ENCODE results near the gene TAL2.

Gene TAL2

DNA sequence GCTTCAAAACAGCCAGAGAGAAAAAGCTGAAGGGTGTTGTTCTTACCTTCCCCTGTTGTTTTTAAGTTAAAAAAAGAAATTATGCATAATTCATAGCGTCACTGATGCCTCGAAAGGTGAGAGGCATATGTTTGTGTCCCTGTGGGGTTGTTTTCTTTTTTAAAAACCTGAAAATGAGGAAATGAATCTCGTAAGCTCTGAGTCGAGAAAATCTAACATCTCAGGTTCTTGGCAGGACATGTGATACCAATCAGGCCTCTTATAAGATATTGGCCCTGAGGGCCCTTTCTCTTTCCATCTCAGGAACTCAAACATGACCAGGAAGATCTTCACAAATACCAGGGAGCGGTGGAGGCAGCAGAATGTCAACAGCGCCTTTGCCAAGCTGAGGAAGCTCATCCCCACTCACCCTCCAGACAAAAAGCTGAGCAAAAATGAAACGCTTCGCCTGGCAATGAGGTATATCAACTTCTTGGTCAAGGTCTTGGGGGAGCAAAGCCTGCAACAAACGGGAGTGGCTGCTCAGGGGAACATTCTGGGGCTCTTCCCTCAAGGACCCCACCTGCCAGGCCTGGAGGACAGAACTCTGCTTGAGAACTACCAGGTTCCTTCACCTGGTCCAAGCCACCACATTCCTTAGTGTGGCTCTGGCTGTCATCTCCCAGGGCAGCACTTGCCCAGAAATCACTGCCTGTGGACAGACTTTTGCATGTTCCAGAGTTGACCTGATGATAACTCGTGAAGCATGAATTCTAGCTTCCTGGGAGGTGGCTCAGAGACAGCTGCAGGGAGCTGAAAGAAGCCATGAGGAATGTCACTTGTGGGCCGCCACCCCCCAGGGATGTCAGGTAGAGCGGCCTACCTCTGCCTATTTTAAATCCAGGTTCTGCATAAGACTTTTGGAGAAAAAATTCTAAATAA, at the start of gene TAL2:
TSS of gene TAL2 (plus strand) at position 274 of the 921 bp plus-strand sequence. CDS start at position 314, 40 bp downstream.
- Mint-ChIP-seq H3K9me3 (no peaks in the 10 kb centered on the region), H3K36me3 (no peaks in the 10 kb centered on the region), H3K27me3 (peaks cover 14% of the 10 kb centered on the region), H3K4me3 (no peak within 1 kb of the TSS), H3K27ac (no peak within 1 kb of the TSS), H3K4me1 (no peaks in the 10 kb centered on the region)

DNA sequence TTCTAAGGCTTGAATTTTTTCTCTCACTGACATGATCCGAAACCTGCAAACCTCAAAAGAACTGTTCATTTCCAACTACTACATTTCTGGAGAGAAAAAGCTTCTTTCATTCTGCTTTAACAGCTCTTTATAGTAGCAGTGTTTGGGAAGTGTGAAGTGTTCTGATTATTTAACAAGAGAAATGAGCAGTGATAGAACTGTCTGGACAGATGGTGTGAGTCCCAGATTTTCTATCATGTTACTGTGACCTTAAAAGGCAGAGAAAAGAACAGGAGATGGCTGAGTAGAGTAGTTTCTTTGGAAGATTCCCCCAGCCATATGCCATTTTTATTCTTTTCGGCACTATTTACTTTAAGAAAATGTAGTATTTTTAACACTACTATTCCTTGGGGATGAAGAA, 41.3 kb upstream of the TAL2 start:
- Mint-ChIP-seq H3K27me3 (no peaks in the 10 kb centered on the region), H3K36me3 (peaks cover 15% of the 10 kb centered on the region), H3K4me1 (no peaks in the 10 kb centered on the region), H3K27ac (no peak overlapping the region), H3K4me3 (no peak overlapping the region), H3K9me3 (no peaks in the 10 kb centered on the region)

DNA sequence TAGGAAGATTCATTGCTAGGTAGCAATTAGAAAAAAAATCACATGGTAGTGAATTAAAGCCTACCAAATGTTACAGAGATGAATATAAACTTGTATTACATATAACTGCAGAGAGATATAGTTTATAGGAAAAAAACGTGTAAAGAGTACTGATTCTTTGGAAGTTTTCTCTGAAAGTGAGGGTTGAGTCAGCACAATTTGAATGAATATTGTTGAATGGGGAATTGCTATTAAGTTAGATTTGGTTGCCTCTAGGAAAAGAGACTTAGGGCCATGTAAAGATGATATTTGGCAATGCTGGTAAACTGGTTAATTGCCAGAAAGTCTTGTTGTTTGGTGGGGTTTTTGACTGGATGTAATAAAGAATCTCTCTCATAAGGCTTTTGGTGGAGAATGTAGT, 37.2 kb upstream of the TAL2 start:
- peaks cover 32% of the 10 kb centered on the region for H3K36me3 Mint-ChIP-seq
- H3K4me1 Mint-ChIP-seq = no peaks in the 10 kb centered on the region
- H3K4me3 Mint-ChIP-seq = no peak overlapping the region
- H3K27ac Mint-ChIP-seq = no peak overlapping the region
- H3K9me3 Mint-ChIP-seq = no peaks in the 10 kb centered on the region
- H3K27me3 Mint-ChIP-seq = no peaks in the 10 kb centered on the region

DNA sequence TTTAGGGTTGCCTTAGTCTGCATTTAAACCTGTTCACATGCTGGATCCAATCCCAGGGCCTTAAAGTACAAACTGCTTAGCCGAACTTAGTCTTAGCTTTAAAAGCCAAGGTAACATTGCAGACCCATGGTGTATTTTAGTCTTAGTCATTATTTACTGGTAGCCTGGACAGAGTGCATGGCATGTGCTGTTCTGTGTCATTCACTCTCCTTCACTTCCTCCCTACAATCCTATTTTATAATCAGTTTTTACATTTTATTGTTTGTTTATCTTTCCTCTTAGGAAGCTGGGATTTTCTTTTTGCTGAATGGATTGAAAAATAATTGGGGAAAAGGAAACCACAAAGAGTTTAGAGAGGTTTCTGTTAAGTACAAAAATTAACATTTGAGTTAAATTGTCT, 29.4 kb upstream of the TAL2 start:
- no peak overlapping the region for H3K4me3 Mint-ChIP-seq
- peaks cover 21% of the 10 kb centered on the region for H3K36me3 Mint-ChIP-seq
- no peaks in the 10 kb centered on the region for H3K4me1 Mint-ChIP-seq
- no peaks in the 10 kb centered on the region for H3K9me3 Mint-ChIP-seq
- H3K27me3 Mint-ChIP-seq = no peaks in the 10 kb centered on the region
- no peak overlapping the region for H3K27ac Mint-ChIP-seq

GRCh38 chr9:105633411-105633810, 28.8 kb upstream of the TAL2 start:
- no peak overlapping the region for H3K27ac Mint-ChIP-seq
- H3K27me3 Mint-ChIP-seq = no peaks in the 10 kb centered on the region
- peaks cover 19% of the 10 kb centered on the region for H3K36me3 Mint-ChIP-seq
- no peak overlapping the region for H3K4me3 Mint-ChIP-seq
- no peaks in the 10 kb centered on the region for H3K4me1 Mint-ChIP-seq
- H3K9me3 Mint-ChIP-seq = no peaks in the 10 kb centered on the region

DNA sequence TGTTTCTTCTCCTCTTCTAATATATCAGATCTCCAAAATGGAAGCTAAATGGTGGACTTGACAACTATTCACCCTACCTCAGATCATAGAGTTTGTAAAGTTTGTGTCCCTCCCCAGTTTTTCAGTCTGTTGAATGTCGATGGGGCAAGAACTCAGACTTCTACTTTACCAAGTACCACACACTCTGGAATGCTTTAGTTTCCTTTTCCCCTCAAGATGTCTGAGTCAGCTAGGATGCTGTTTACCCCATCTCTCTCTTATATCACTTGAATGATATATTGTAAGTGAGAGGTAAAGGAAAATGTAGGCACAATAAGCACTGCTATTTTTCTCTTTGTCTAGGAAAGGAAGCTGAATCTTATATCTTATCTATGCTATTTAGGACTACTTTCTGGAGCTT, 25.9 kb upstream of the TAL2 start:
- H3K27me3 Mint-ChIP-seq = no peaks in the 10 kb centered on the region
- H3K4me3 Mint-ChIP-seq = no peak overlapping the region
- no peaks in the 10 kb centered on the region for H3K4me1 Mint-ChIP-seq
- H3K9me3 Mint-ChIP-seq = no peaks in the 10 kb centered on the region
- H3K36me3 Mint-ChIP-seq = peaks cover 17% of the 10 kb centered on the region
- H3K27ac Mint-ChIP-seq = no peak overlapping the region

DNA sequence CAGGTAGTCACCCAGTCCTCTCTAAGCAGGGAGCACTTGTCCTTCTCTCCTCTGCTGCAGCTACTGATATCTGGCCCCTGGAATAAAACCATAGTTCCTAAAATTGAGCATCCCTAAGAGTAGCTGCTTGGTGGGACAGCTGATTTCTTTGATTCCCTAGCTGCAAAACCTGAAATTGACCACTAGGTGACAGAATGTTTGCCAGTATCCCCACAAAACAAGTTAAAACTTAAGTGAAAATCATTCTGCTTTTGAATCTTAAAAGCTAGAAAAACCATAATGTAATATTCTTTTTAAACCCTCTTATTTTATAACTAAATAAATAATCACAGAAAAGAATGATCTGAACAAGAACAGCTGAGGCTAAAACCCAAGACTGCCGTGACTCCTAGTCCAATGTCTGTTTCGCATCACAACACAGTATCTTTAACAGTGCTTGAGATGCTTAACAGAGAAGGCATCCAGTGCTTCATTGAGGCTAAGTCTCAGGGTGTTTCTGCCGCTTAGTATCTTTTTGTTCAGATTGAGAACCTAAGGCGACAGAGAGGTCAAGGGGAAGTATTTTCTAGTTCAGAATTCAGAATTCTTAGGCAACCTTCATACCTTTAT, 24.4 kb upstream of the TAL2 start:
- Mint-ChIP-seq H3K4me3 (no peak overlapping the region), H3K27ac (no peak overlapping the region), H3K9me3 (no peaks in the 10 kb centered on the region), H3K36me3 (peaks cover 21% of the 10 kb centered on the region), H3K27me3 (no peaks in the 10 kb centered on the region), H3K4me1 (no peaks in the 10 kb centered on the region)

DNA sequence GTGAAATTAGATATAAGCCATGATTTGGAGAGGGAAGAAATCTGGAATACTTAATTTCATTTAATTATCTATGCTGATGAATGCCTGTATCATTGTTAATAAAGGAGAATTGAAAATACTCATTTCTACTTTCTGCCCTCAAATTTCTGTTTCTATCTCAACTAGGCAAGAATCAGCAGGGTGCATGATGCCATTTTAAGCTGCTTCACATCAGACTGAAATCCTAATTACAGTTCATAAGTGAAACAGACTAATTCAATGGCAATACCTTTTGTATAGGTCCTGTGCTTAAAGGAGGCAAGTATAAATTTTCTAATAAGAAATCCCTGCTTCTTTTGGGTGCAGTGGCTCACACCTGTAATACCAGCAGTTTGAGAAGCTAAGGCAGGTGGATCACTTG, 22.3 kb upstream of the TAL2 start:
- peaks cover 22% of the 10 kb centered on the region for H3K36me3 Mint-ChIP-seq
- H3K27me3 Mint-ChIP-seq = no peaks in the 10 kb centered on the region
- no peaks in the 10 kb centered on the region for H3K4me1 Mint-ChIP-seq
- no peaks in the 10 kb centered on the region for H3K9me3 Mint-ChIP-seq
- no peak overlapping the region for H3K27ac Mint-ChIP-seq
- no peak overlapping the region for H3K4me3 Mint-ChIP-seq

- H3K27ac Mint-ChIP-seq = no peak overlapping the region
- H3K27me3 Mint-ChIP-seq = no peaks in the 10 kb centered on the region
- no peaks in the 10 kb centered on the region for H3K4me1 Mint-ChIP-seq
- H3K9me3 Mint-ChIP-seq = no peaks in the 10 kb centered on the region
- H3K4me3 Mint-ChIP-seq = no peak overlapping the region
- H3K36me3 Mint-ChIP-seq = peaks cover 15% of the 10 kb centered on the region
Measured at GRCh38 chr9:105643795-105644194, 18.5 kb upstream of the TAL2 start.

DNA sequence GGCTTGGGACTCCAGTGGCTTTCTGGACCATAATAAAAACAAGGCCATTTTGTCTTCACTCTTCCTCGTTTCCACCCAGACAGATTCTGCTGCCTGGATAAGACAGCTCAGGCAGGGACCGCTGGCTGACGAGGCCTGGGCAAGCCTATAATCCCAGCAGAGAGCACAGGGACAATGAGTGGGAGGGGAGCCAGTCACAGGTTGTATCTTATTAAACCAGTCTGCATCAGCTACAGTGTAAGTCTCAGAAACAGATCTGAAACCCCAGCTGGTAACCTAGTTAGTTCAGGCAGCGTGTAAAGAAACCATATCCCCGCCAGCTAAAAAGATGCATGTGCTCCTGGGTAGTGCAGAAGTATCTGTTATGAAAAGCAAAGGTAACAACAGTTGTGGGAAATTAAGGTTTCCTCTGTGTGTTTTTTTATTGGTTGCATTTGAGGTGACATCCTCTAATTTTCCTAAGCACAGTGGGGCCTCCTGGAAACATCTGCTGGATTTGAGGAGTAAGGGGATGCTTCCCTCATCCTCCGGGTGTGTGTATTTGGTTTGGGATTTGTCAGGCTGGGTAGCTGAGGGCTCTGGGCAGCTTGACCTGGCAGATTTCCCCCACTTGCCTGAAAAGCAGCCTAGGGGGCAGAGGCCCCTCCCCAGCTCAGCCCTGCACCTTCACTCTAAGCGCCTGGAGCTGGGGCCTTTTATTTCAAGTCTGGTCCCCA, 15.2 kb upstream of the TAL2 start:
- no peaks in the 10 kb centered on the region for H3K4me1 Mint-ChIP-seq
- H3K27me3 Mint-ChIP-seq = no peaks in the 10 kb centered on the region
- peaks cover 3% of the 10 kb centered on the region for H3K36me3 Mint-ChIP-seq
- H3K9me3 Mint-ChIP-seq = no peaks in the 10 kb centered on the region
- H3K4me3 Mint-ChIP-seq = no peak overlapping the region
- no peak overlapping the region for H3K27ac Mint-ChIP-seq

DNA sequence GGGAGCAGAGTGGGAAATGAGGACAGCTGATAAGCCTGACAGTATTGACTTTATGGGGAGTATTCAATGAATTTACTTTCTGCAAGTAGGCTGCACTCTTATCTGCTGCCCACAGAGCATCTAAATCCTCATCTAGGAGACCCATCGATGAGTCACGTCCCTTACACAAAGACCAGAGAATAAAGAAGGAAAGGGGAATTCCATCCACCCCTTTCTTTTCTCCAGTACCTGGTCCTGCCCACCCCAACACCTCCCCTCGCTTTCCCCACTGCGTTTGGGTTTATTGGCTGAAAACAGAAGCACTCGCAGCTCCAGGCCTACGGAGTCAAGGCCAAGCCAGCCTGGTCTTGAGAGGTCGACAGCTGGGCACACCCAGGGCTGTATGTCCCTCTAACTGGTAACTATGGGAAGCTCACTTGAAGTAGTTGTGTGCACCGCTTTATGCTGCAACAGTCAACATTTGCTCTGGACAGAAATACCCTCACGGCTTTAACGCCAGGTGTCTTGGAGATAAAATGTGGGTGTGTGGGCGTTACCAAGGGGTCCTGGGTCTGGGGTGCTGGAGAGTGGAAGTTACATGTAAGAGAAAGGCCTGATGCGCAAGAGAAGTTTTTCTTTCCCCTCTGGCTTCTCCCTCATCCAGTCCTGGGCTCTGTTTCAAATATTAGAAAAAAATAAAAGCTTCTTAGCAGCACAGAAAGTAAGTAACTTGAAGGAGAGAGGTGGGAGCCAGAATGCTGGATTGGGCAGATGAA, 14.5 kb upstream of the TAL2 start:
- Mint-ChIP-seq H3K4me1 (no peaks in the 10 kb centered on the region), H3K27me3 (no peaks in the 10 kb centered on the region), H3K27ac (no peak overlapping the region), H3K4me3 (no peak overlapping the region), H3K36me3 (peaks cover 2% of the 10 kb centered on the region), H3K9me3 (no peaks in the 10 kb centered on the region)

DNA sequence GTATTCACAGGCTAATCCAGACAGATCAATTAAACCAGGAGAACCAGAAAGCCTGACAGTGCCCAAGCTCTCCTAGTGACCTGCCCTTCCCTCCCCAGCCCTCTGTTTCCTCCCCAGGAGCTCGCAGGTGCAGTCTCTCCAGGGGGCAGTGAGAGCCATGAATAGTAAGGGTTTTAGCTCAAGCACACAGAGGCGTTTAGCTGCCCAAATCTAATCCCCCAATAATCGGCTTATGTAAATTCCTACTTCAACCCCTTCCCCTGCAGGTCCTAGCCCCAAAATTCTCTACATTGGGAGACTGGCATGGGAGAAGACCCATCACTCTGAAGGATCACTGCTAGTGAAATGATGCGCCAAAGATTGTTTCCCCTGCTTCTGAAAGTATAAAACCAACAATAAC, 10.5 kb upstream of the TAL2 start:
- Mint-ChIP-seq H3K27ac (no peak overlapping the region), H3K4me3 (no peak overlapping the region), H3K36me3 (no peaks in the 10 kb centered on the region), H3K4me1 (peaks cover 11% of the 10 kb centered on the region), H3K9me3 (no peaks in the 10 kb centered on the region), H3K27me3 (peaks cover 11% of the 10 kb centered on the region)

- H3K27ac Mint-ChIP-seq = no peak overlapping the region
- no peaks in the 10 kb centered on the region for H3K9me3 Mint-ChIP-seq
- peaks cover 14% of the 10 kb centered on the region for H3K4me1 Mint-ChIP-seq
- no peaks in the 10 kb centered on the region for H3K36me3 Mint-ChIP-seq
- H3K4me3 Mint-ChIP-seq = peak overlapping the region; percentile 69
- H3K27me3 Mint-ChIP-seq = peaks cover 26% of the 10 kb centered on the region
Measured at GRCh38 chr9:105656131-105656921, 5.9 kb upstream of the TAL2 start.

DNA sequence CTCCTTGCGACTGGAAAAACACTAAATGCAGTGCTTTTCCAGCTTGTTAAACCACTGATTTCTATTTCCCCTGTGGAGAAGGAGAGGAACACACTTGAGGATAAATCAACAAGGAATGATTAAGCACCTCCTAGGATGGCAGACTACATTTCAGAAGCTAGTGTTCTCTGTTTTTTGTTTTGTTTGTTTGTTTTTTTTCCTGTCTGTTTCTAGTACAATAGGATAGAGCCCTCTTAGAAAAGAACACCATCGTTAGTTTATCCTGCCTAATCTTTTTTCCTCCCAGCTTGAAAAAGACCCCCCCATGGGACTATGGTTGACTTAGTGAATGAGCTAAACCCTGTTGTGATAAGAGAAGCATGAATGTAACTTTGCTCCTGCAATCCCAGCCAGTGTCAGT, 3.9 kb upstream of the TAL2 start:
- H3K27me3 Mint-ChIP-seq = peaks cover 28% of the 10 kb centered on the region
- H3K4me1 Mint-ChIP-seq = peaks cover 14% of the 10 kb centered on the region
- no peaks in the 10 kb centered on the region for H3K36me3 Mint-ChIP-seq
- H3K4me3 Mint-ChIP-seq = no peak overlapping the region
- H3K27ac Mint-ChIP-seq = no peak overlapping the region
- H3K9me3 Mint-ChIP-seq = no peaks in the 10 kb centered on the region

DNA sequence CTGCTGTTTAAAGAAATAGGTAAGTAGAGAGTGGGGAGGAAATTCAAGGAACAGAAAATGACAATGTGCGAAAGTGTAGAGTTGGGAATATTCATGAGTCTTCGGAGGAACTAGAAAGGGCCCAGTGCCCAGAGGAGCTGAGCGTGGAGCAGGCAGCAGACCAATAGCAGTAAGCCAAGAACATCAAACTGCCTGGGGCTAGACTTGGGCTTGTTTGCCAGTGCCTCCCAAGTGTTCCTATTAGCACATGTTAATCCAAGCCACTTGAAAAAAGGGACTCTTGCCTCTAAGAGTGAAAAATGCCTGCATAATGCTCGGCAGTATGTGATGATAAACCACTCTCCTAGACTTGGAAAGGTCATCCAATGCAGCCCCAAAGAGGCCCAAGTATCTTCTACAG, 1.2 kb upstream of the TAL2 start:
- no peaks in the 10 kb centered on the region for H3K9me3 Mint-ChIP-seq
- H3K27ac Mint-ChIP-seq = no peak overlapping the region
- no peak overlapping the region for H3K4me3 Mint-ChIP-seq
- H3K36me3 Mint-ChIP-seq = no peaks in the 10 kb centered on the region
- peaks cover 9% of the 10 kb centered on the region for H3K4me1 Mint-ChIP-seq
- H3K27me3 Mint-ChIP-seq = peaks cover 21% of the 10 kb centered on the region
